Activated CD4-positive, alpha-beta memory T cell treated with anti-CD3 and anti-CD28 coated beads, Interleukin-2, amount 10 ng/mL, durations not matched to agents 7 days and 5 days (primary cell): ENCODE measurements around the gene SEC22C. TPM values are rescaled to one million over a fixed set of nuclear protein-coding genes. Genes with fewer than 3 reads are reported as not detected.

Source experiments
- CTCF ChIA-PET: fragments of 350-600 bp; sonication (Branson Sonifier 250); formaldehyde crosslinking; loops from one replicate; lab custom pipeline; 2021; ENCODE audit warnings: antibody characterized with exemption, inconsistent platforms; lab: Charles Lee
- POLR2A ChIA-PET: fragments of 350-600 bp; sonication (Branson Sonifier 250); formaldehyde crosslinking; loops from one replicate; lab custom pipeline; 2021; ENCODE audit warnings: antibody characterized with exemption; lab: Charles Lee
- DNase-seq: peaks from one replicate; pipeline ENCODE4 v3.0.0-alpha.2; 2020
- H3K27ac Mint-ChIP-seq: one replicate; pipeline ENCODE4 v1.8.0; 2021; ENCODE audit warnings: mild to moderate bottlenecking, mixed read lengths
- H3K27me3 Mint-ChIP-seq: one replicate; pipeline ENCODE4 v1.8.0; 2021; ENCODE audit warnings: mixed read lengths
- H3K36me3 Mint-ChIP-seq: one replicate; pipeline ENCODE4 v1.8.0; 2021; ENCODE audit warnings: low read depth, mixed read lengths
- H3K4me1 Mint-ChIP-seq: one replicate; pipeline ENCODE4 v1.8.0; 2021; ENCODE audit warnings: mixed read lengths
- H3K4me3 Mint-ChIP-seq: one replicate; pipeline ENCODE4 v1.8.0; 2021; ENCODE audit warnings: mild to moderate bottlenecking, mixed read lengths
- H3K9me3 Mint-ChIP-seq: one replicate; pipeline ENCODE4 v1.8.0; 2021; ENCODE audit warnings: mixed read lengths
- total RNA-seq, 2 experiments: library from RNA; stranded (reverse); gene quantifications; one replicate each; pipeline ENCODE4 v1.2.3, GENCODE V29; 2021

SEC22C gene
- total RNA-seq, 2 experiments from 2014 or later: 58.8 to 62.0 TPM

DNA sequence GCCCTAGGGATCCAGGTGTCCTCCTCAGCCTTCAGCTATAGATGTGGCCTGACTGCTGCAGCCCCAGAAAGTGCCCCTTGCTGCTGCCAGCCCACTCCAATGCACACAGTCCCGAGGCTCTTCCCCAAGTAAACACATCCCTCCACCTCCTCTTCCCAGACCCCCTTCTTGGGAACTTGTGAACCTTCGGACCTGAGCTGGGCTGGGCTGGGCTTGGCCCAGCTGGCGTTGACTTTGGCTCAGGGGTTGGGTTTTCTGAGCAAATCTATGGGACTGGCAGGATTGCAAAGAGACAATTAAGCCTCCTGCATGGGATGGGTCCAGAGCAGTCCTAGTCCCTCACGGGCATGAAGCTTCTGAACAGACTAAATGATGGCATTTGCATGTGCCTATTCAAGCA lies 64.7 kb downstream of the SEC22C start:
- Mint-ChIP-seq H3K36me3 (peaks cover 4% of the 10 kb centered on the region), H3K4me1 (peaks cover 30% of the 10 kb centered on the region), H3K27ac (no peak overlapping the region), H3K27me3 (no peaks in the 10 kb centered on the region), H3K9me3 (no peaks in the 10 kb centered on the region), H3K4me3 (no peak overlapping the region)
- ChIA-PET CTCF (interaction anchor here (1.1 to 1.5 kb wide), 2 partner anchors 15 to 36 kb away, joined by 3 read pairs; partner anchors contain the start of gene VIPR1), POLR2A (interaction anchor here (1.6 kb wide), 1 partner anchor 20 kb away, joined by 3 read pairs; no protein-coding TSS in a partner anchor)
- no peak for DNase-seq

DNA sequence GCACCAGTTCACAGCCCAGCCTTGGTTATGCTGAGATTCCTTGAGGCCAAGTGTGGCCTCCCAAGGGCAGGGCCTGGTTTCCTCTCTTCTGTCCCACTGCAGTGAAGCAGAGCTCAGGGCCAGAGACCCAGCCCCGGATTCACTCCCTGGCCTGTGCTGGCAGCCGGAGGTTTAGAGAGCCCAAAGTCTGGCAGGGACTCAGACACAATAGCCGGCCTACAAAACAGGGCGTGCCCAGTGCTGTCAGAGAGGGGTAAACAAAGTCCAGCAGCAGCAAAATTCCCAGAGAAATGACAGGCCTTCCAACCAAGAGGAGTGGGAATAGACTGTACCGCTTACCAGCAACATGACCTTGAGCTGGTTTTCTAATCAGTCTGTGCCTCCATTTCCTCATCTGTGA lies 65.3 kb downstream of the SEC22C start:
- DNase-seq: no peak
- Mint-ChIP-seq H3K9me3 (no peaks in the 10 kb centered on the region), H3K27me3 (no peaks in the 10 kb centered on the region), H3K36me3 (peaks cover 4% of the 10 kb centered on the region), H3K27ac (no peak overlapping the region), H3K4me3 (no peak overlapping the region), H3K4me1 (peaks cover 36% of the 10 kb centered on the region)
- ChIA-PET CTCF (interaction anchor here (1.1 kb wide), 1 partner anchor 14 kb away, joined by 3 read pairs; the partner anchor contains the start of gene VIPR1), POLR2A (interaction anchor here (1.6 kb wide), 1 partner anchor 20 kb away, joined by 3 read pairs; no protein-coding TSS in a partner anchor)

DNA sequence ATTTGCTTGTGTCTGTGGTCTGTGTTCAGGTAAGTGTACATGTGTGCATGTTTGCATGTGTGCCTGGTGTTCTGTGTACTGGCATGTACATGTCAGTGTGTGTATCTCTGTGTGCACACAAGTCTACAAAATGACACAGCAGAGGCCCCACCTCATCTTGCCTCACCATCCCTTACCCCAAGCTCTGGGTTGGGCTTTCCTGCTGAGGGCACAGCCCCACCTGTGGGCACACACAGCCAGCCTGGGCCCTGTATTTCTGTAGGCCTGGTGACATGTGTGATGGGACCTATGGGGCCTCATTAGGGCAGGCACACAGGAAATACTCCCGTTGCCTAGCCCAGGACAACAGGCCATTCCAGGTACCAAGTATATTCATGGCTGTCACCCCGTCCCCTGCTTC lies 65.8 kb downstream of the SEC22C start:
- POLR2A ChIA-PET: interaction anchor here (1.6 kb wide), 1 partner anchor 21 kb away, joined by 3 read pairs; no protein-coding TSS in a partner anchor
- Mint-ChIP-seq H3K4me1 (peaks cover 37% of the 10 kb centered on the region), H3K9me3 (no peaks in the 10 kb centered on the region), H3K4me3 (no peak overlapping the region), H3K27me3 (no peaks in the 10 kb centered on the region), H3K36me3 (no peaks in the 10 kb centered on the region), H3K27ac (no peak overlapping the region)
- no peak for DNase-seq
- CTCF ChIA-PET: no interaction called here

- H3K36me3 Mint-ChIP-seq: no peaks in the 10 kb centered on the region
- no peaks in the 10 kb centered on the region for H3K9me3 Mint-ChIP-seq
- H3K27ac Mint-ChIP-seq: no peak overlapping the region
- H3K27me3 Mint-ChIP-seq: no peaks in the 10 kb centered on the region
- no peak overlapping the region for H3K4me3 Mint-ChIP-seq
- no peak for DNase-seq
- ChIA-PET POLR2A (no interaction called here), CTCF (no interaction called here)
- peaks cover 34% of the 10 kb centered on the region for H3K4me1 Mint-ChIP-seq
These were observed 66.3 kb downstream of the SEC22C start for GRCh38 chr3:42515391-42515916.

DNA sequence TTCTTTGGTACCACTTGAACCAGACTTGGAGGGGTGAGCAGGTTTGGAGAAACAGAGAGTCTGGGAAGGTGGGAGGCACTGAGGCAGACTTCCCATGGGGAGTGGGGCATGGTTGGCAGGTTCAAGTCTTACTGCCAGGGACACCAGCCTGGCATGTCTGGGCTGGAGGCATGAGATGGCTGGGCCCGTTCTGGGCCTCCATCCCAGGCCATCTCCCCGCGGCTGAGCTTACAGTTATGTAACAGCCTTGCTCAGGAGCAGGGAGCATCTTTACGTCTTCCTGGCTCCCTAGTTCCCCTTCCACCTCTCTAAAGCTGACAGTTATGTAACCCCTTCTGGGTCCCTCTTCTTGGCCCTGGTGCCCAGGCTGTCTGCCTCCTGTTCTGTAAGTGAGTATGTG lies 66.9 kb downstream of the SEC22C start:
- CTCF ChIA-PET: no interaction called here
- H3K27ac Mint-ChIP-seq: no peak overlapping the region
- H3K4me1 Mint-ChIP-seq: peaks cover 29% of the 10 kb centered on the region
- no peak for DNase-seq
- no peak overlapping the region for H3K4me3 Mint-ChIP-seq
- H3K36me3 Mint-ChIP-seq: no peaks in the 10 kb centered on the region
- no peaks in the 10 kb centered on the region for H3K9me3 Mint-ChIP-seq
- no peaks in the 10 kb centered on the region for H3K27me3 Mint-ChIP-seq
- POLR2A ChIA-PET: no interaction called here

DNA sequence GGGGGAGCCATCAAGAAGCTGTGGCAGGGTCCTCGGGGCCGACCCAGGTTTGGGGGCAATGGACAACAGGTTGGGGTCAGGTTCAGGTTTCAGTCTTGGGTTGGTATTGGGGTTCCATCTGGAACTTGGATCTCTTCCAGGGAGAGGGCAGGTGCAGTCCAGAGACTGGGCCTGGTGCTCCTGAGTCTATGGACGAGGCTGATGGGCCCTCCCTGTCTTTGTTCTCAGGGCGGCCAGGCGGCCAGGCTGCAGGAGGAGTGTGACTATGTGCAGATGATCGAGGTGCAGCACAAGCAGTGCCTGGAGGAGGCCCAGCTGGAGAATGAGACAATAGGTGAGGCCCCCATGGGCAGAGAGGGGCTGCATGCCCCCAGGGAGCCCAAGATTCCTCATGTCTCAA lies 68.2 kb downstream of the SEC22C start:
- H3K4me3 Mint-ChIP-seq: no peak overlapping the region
- H3K36me3 Mint-ChIP-seq: no peaks in the 10 kb centered on the region
- POLR2A ChIA-PET: interaction anchor here (2.4 kb wide), 1 partner anchor 11 kb away, joined by 15 read pairs; the partner anchor contains the start of gene VIPR1
- H3K4me1 Mint-ChIP-seq: peaks cover 23% of the 10 kb centered on the region
- CTCF ChIA-PET: interaction anchor here (2.2 kb wide), 2 partner anchors 10 to 22 kb away, joined by 5 to 7 read pairs; no protein-coding TSS in a partner anchor
- H3K27ac Mint-ChIP-seq: no peak overlapping the region
- no peaks in the 10 kb centered on the region for H3K27me3 Mint-ChIP-seq
- DNase-seq: no peak
- no peaks in the 10 kb centered on the region for H3K9me3 Mint-ChIP-seq

DNA sequence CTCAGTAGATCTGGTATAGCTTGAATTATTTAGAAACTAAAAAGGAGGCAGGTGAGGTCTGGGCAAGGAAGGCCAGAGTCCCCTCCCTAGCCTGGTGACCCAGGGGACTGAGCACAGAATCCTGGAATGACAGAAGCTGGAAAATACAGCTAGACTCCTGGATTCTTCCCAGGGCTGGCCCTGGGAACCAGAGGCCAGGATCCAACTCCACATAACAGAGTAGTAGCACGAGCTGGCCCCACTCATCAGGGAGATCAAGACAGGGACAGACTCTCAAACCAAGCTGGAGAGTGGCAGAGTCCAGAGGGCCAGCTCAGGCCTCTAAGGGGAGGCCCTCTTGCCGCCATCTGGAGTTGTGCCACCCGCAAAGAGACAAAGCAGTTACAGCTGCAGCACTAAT lies 68.6 kb downstream of the SEC22C start:
- no peak for DNase-seq
- H3K4me1 Mint-ChIP-seq: peaks cover 23% of the 10 kb centered on the region
- H3K27me3 Mint-ChIP-seq: no peaks in the 10 kb centered on the region
- H3K36me3 Mint-ChIP-seq: no peaks in the 10 kb centered on the region
- no peaks in the 10 kb centered on the region for H3K9me3 Mint-ChIP-seq
- no peak overlapping the region for H3K27ac Mint-ChIP-seq
- POLR2A ChIA-PET: interaction anchor here (2.4 kb wide), 1 partner anchor 11 kb away, joined by 15 read pairs; the partner anchor contains the start of gene VIPR1
- H3K4me3 Mint-ChIP-seq: no peak overlapping the region
- CTCF ChIA-PET: interaction anchor here (2.2 to 3.1 kb wide), 3 partner anchors 11 to 23 kb away, joined by 5 to 14 read pairs (median 7); partner anchors contain the start of gene VIPR1

DNA sequence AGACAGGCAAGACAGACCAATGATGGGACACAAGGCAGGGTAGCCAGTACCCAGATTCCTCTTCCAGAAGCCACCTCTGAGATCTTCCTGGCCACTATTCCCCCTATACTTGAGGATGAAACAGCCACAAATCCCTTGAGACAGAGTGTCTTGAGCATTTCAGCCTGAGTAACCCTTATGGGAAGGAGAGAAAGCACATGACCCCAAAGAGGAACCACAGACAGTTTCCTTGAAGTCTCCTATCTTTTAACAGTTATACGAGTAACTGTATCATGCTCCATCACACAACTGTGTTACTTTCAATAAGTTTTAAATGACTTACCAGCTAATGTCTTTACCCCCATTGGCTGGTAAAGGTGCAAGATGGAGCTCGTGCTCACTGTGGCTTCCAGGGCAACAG lies 70.0 kb downstream of the SEC22C start:
- CTCF ChIA-PET: interaction anchor here (3.1 kb wide), 1 partner anchor 10 kb away, joined by 14 read pairs; the partner anchor contains the start of gene VIPR1
- no peak for DNase-seq
- Mint-ChIP-seq H3K27ac (no peak overlapping the region), H3K9me3 (no peaks in the 10 kb centered on the region), H3K36me3 (no peaks in the 10 kb centered on the region), H3K27me3 (no peaks in the 10 kb centered on the region), H3K4me3 (no peak overlapping the region), H3K4me1 (peaks cover 35% of the 10 kb centered on the region)
- POLR2A ChIA-PET: interaction anchor here (2.4 kb wide), 1 partner anchor 9 kb away, joined by 15 read pairs; the partner anchor contains the start of gene VIPR1

GRCh38 chr3:42511201-42511600 lies 70.6 kb downstream of the SEC22C start:
- Mint-ChIP-seq H3K36me3 (no peaks in the 10 kb centered on the region), H3K4me3 (no peak overlapping the region), H3K27me3 (no peaks in the 10 kb centered on the region), H3K9me3 (no peaks in the 10 kb centered on the region), H3K27ac (no peak overlapping the region), H3K4me1 (peaks cover 33% of the 10 kb centered on the region)
- POLR2A ChIA-PET: interaction anchor here (2.4 kb wide), 1 partner anchor 9 kb away, joined by 15 read pairs; the partner anchor contains the start of gene VIPR1
- CTCF ChIA-PET: interaction anchor here (3.1 kb wide), 1 partner anchor 9 kb away, joined by 14 read pairs; the partner anchor contains the start of gene VIPR1
- DNase-seq: no peak

DNA sequence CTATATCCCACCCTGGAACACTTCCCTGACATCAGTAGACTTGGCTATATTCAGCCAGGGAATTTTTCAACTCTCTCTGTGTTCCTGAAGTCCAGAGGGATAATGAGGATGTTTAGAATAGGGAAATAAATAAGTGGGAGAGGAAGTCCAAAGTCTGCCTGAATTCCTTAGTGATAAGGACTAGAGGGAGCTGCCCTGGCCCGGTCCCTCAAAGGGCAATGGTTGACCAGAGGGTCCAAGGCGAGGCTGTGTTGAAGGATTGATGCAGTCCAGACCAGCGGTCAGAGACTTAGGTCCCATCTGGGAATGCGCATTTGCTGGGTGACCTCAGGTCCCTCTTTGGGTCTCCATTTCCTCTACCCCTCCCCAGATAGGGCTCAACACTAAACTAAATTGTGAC lies 71.4 kb downstream of the SEC22C start:
- no peak for DNase-seq
- no peak overlapping the region for H3K4me3 Mint-ChIP-seq
- H3K27me3 Mint-ChIP-seq: no peaks in the 10 kb centered on the region
- H3K4me1 Mint-ChIP-seq: peaks cover 26% of the 10 kb centered on the region
- POLR2A ChIA-PET: no interaction called here
- CTCF ChIA-PET: interaction anchor here (1.1 to 3.1 kb wide), 2 partner anchors 8 to 25 kb away, joined by 4 to 14 read pairs; partner anchors contain the start of gene VIPR1
- H3K36me3 Mint-ChIP-seq: no peaks in the 10 kb centered on the region
- no peak overlapping the region for H3K27ac Mint-ChIP-seq
- H3K9me3 Mint-ChIP-seq: no peaks in the 10 kb centered on the region

- no peak overlapping the region for H3K27ac Mint-ChIP-seq
- H3K4me1 Mint-ChIP-seq: peaks cover 28% of the 10 kb centered on the region
- no peaks in the 10 kb centered on the region for H3K27me3 Mint-ChIP-seq
- ChIA-PET POLR2A (interaction anchor here (1.6 kb wide), 1 partner anchor 29 kb away, joined by 4 read pairs; no protein-coding TSS in a partner anchor), CTCF (interaction anchor here (0.9 kb wide), 1 partner anchor 28 kb away, joined by 3 read pairs; no protein-coding TSS in a partner anchor)
- no peaks in the 10 kb centered on the region for H3K36me3 Mint-ChIP-seq
- no peak overlapping the region for H3K4me3 Mint-ChIP-seq
- H3K9me3 Mint-ChIP-seq: no peaks in the 10 kb centered on the region
- DNase-seq: no peak
These were observed 72.7 kb downstream of the SEC22C start for GRCh38 chr3:42509111-42509510.

DNA sequence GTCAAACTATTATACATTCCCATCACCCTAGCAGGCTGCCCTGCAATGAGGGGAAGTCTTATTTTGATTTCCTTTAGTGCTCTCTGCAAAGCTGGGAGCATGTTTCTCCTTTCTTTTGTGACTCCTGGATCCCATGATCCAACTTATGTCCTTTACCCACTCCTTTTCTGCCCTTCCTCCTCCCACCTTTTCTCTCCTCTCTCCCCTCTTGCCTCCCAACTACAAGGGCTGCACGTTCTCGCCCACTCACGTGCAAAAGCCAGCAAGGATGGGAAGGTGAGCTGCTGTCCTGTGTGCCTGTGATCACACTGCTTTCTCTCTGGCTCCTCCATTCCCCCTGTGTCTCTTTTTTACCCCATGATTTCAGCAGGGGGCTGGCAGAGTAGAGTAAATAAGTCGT lies 73.2 kb downstream of the SEC22C start:
- H3K27ac Mint-ChIP-seq: no peak overlapping the region
- POLR2A ChIA-PET: interaction anchor here (1.6 kb wide), 1 partner anchor 29 kb away, joined by 4 read pairs; no protein-coding TSS in a partner anchor
- no peak for DNase-seq
- no peaks in the 10 kb centered on the region for H3K9me3 Mint-ChIP-seq
- no peak overlapping the region for H3K4me3 Mint-ChIP-seq
- H3K36me3 Mint-ChIP-seq: no peaks in the 10 kb centered on the region
- H3K27me3 Mint-ChIP-seq: no peaks in the 10 kb centered on the region
- H3K4me1 Mint-ChIP-seq: peaks cover 32% of the 10 kb centered on the region
- CTCF ChIA-PET: interaction anchor here (0.6 to 0.9 kb wide), 3 partner anchors 29 to 236 kb away, joined by 3 to 6 read pairs (median 4); no protein-coding TSS in a partner anchor

DNA sequence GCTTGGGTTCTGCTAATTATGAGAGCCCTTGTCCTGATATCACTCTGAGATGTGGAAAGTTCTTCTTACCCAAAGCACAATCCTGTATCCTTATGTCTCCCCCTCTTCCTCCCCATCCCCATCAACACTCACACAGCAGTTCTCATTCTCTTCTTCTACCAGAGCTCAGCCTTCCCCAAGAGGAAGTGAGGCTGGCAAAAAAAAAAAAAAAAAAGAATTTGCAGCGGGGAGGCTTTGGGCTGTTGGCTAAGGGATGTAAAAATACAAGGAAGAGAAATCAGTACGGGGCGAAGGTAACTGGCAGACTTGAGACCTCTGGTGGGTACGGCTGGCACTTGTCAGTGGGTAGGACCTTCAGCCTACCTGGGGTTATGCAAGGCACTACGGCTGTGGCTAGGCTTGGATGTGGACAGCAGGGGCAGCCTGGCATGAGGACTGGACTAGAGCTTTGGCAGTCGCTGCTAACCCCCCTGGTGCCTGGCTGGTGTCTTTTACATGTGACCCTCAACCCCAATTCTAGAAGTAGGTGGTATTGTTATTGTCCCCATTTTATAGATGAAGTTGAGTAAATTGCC lies 73.9 kb downstream of the SEC22C start:
- ChIA-PET CTCF (no interaction called here), POLR2A (interaction anchor here (1.6 kb wide), 1 partner anchor 30 kb away, joined by 4 read pairs; no protein-coding TSS in a partner anchor)
- peaks cover 39% of the 10 kb centered on the region for H3K4me1 Mint-ChIP-seq
- no peak overlapping the region for H3K27ac Mint-ChIP-seq
- H3K27me3 Mint-ChIP-seq: no peaks in the 10 kb centered on the region
- H3K9me3 Mint-ChIP-seq: no peaks in the 10 kb centered on the region
- no peak for DNase-seq
- no peaks in the 10 kb centered on the region for H3K36me3 Mint-ChIP-seq
- no peak overlapping the region for H3K4me3 Mint-ChIP-seq
